Glutamatergic neuron (in vitro differentiated cells): Measurements from ENCODE around the gene REN. TPM values are rescaled to one million over a fixed set of nuclear protein-coding genes. Genes with fewer than 3 reads are reported as not detected.

Experiments
- DNase-seq: peaks from one replicate; pipeline ENCODE4 v3.0.0; 2022
- H3K27ac Mint-ChIP-seq: one replicate; pipeline ENCODE4 v1.8.0; 2020; ENCODE audit warnings: mild to moderate bottlenecking, mixed read lengths, inconsistent platforms; ENCODE audit not compliant: unreplicated experiment
- H3K27me3 Mint-ChIP-seq: one replicate; pipeline ENCODE4 v1.8.0; 2020; ENCODE audit warnings: mild to moderate bottlenecking, moderate library complexity, mixed read lengths, inconsistent platforms; ENCODE audit not compliant: unreplicated experiment
- H3K36me3 Mint-ChIP-seq: one replicate; pipeline ENCODE4 v1.8.0; 2020; ENCODE audit warnings: mild to moderate bottlenecking, mixed read lengths, inconsistent platforms; ENCODE audit not compliant: unreplicated experiment
- H3K4me1 Mint-ChIP-seq: one replicate; pipeline ENCODE4 v1.8.0; 2020; ENCODE audit warnings: mild to moderate bottlenecking, low read depth, mixed read lengths, inconsistent platforms; ENCODE audit not compliant: unreplicated experiment
- H3K4me3 Mint-ChIP-seq: one replicate; pipeline ENCODE4 v1.8.0; 2020; ENCODE audit warnings: mild to moderate bottlenecking, mixed read lengths, inconsistent platforms; ENCODE audit not compliant: unreplicated experiment
- H3K9me3 Mint-ChIP-seq: one replicate; pipeline ENCODE4 v1.8.0; 2020; ENCODE audit warnings: mild to moderate bottlenecking, moderate library complexity, mixed read lengths, inconsistent platforms; ENCODE audit not compliant: unreplicated experiment
- total RNA-seq: library from RNA; stranded (reverse); fragmentation: NEBNext Ultra II Directional; extraction: Animal tissue kit (Norgen Biotek cat#: 25700); gene quantifications from one replicate; pipeline ENCODE4 v1.2.1, GENCODE V29; 2021; ENCODE audit not compliant: unreplicated experiment
- TF ChIP-seq, protein P1 (sequence below): fragments of 200-600 bp; sonication (generic); IDR thresholded peaks from one replicate; pipeline ENCODE4 v1.5.0; 2021; ENCODE audit not compliant: partially characterized antibody, unreplicated experiment

Gene REN
- total RNA-seq, 1 donor from 2014 or later, result not detected

DNA sequence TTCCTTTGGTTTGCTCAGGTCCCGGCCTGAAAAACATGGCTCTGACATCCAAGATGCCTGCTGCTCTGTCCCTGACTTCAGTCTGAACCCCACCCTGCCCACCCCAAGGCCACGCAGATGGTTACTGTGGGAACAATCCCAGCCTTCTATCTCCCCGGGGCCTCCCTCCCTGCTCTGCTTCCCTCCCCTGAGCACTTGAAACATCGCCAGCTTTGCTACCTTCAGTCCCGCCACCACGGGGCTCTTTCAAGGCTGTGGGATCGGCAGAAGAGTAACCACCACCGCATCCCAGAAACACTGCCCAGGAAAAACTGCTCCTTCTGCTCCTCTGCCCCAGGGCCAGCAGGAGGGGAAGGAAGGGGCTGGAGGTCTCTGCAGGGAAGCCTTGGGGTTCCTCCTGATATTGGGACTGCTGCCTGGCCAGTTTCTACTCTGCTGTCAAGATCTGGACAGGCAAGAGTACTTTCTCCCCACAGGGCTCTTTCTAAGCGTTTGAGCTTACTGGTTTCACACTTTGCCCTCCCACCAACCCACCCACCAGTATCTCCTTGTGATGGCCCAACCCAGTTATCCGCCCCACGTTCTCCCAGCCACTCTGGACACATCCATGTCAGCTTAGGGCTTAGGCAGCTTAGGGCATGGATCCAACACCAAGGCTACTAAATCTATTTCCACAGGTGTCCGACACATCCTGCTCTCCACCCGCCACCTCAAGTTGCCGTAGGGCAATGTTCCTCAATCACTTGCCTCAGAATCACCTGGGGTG lies 22.7 kb downstream of the REN start:
- peaks cover 8% of the 10 kb centered on the region for H3K27me3 Mint-ChIP-seq
- H3K9me3 Mint-ChIP-seq, result peaks cover 1% of the 10 kb centered on the region
- H3K4me1 Mint-ChIP-seq, result no peaks in the 10 kb centered on the region
- TF ChIP-seq, protein P1, sequence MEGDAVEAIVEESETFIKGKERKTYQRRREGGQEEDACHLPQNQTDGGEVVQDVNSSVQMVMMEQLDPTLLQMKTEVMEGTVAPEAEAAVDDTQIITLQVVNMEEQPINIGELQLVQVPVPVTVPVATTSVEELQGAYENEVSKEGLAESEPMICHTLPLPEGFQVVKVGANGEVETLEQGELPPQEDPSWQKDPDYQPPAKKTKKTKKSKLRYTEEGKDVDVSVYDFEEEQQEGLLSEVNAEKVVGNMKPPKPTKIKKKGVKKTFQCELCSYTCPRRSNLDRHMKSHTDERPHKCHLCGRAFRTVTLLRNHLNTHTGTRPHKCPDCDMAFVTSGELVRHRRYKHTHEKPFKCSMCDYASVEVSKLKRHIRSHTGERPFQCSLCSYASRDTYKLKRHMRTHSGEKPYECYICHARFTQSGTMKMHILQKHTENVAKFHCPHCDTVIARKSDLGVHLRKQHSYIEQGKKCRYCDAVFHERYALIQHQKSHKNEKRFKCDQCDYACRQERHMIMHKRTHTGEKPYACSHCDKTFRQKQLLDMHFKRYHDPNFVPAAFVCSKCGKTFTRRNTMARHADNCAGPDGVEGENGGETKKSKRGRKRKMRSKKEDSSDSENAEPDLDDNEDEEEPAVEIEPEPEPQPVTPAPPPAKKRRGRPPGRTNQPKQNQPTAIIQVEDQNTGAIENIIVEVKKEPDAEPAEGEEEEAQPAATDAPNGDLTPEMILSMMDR, result no peak
- no peak overlapping the region for H3K27ac Mint-ChIP-seq
- no peaks in the 10 kb centered on the region for H3K36me3 Mint-ChIP-seq
- H3K4me3 Mint-ChIP-seq, result no peak overlapping the region
- DNase-seq, result no peak

DNA sequence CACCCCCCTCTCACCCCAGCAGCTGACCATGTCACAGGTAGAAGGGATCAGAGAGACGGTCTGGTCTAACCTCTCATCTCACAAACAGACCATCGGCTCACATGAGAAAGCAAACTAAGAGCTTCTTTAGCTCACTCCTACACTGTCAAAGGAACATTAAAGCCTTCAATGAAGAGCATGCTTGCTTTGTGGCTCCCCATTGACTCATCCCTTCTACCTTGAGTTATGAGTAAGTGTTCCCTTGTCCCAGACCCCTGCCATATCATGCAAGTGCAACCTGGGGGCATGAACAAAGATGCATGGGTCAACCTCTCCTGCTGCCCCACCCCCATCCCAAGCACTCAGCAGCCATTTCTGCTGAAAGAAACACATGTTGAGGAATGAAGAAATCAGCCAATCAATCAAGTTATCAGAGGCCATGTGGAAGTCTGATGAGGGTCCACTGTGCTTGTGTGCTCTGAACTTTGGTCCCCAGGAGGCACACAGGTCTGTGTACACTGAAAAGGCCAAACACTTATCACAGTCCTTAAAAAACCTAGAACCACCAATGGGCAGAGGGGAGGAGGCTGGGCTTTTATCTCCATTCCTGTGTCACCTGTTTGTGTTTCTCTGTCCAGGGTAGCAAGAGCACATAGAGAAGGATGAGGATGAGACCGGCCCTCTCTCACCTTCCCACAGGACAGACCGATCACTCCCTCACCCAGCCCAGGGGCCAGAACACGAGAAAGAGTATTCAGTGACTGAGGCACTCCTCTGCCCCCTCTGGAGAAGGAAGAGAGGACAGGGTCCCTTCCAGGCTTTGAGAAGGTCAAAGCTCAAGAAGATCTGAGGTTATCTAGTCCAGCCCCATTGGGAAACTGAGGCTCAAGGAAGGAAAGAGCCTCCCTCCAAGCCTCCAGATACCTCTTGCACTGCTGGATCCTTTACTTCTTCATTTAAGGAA lies 23.8 kb downstream of the REN start:
- no peak overlapping the region for H3K27ac Mint-ChIP-seq
- H3K36me3 Mint-ChIP-seq, result no peaks in the 10 kb centered on the region
- TF ChIP-seq, protein P1, result no peak
- DNase-seq, result no peak
- H3K4me1 Mint-ChIP-seq, result no peaks in the 10 kb centered on the region
- H3K9me3 Mint-ChIP-seq, result peaks cover 1% of the 10 kb centered on the region
- peaks cover 4% of the 10 kb centered on the region for H3K27me3 Mint-ChIP-seq
- H3K4me3 Mint-ChIP-seq, result no peak overlapping the region

DNA sequence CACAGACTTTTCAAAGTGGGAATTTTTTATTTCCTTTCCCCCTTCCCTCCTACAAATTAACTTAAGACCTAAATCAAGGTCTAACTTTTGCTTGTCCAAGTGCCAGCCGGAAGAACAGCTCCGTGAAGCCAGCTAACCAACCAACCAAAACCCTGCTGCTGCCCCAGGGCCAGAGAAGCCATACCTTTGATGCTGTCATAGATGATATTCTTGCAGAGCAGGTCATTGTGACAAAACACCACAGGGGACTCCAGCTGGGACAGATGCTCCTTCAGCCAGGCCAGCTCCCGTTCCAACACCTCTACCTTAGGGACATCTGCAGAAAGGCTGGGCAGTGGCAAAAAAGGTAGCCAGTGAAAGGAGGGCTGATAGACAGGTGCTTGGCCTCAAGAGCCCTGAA lies 25.0 kb downstream of the REN start:
- Mint-ChIP-seq H3K36me3 (no peaks in the 10 kb centered on the region), H3K4me3 (no peak overlapping the region)

DNA sequence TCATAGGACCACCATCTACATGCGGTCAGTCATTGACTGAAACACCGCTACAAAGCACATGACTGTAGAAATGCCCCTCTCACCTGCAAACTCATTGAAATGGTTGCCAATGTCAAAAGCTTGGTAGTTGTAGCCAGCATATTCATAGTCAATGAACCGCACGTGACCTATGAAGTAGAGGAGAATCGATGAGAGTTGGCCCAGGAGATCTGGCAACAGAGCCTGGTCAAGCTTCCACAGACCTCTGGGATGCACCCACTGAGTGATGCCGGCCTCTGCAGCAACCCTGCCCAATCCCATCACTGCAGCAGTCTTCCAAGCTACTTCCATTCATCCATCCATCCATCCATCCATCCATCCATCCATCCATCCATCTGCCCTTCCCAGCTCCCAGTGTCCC lies 26.2 kb downstream of the REN start:
- H3K9me3 Mint-ChIP-seq, result no peaks in the 10 kb centered on the region
- peaks cover 4% of the 10 kb centered on the region for H3K27me3 Mint-ChIP-seq
- H3K27ac Mint-ChIP-seq, result no peak overlapping the region
- no peaks in the 10 kb centered on the region for H3K4me1 Mint-ChIP-seq
- no peak overlapping the region for H3K4me3 Mint-ChIP-seq
- no peaks in the 10 kb centered on the region for H3K36me3 Mint-ChIP-seq
- TF ChIP-seq, protein P1, result no peak
- DNase-seq, result no peak

More for the DNA sequence above, 25.0 kb downstream of the REN start:
- TF ChIP-seq, protein P1, result no peak
- no peak for DNase-seq
- no peak overlapping the region for H3K27ac Mint-ChIP-seq
- H3K9me3 Mint-ChIP-seq, result no peaks in the 10 kb centered on the region
- peaks cover 4% of the 10 kb centered on the region for H3K27me3 Mint-ChIP-seq
- H3K4me1 Mint-ChIP-seq, result no peaks in the 10 kb centered on the region
